HEK293 (cell line): ENCODE results near the gene UBE2Q1.

Experiments used
- MEIS1 ChIP-seq: sonication (generic); formaldehyde crosslinking; IDR thresholded peaks from 2 replicates; pipeline ENCODE4 v1.8.1; 2022; ENCODE audit warnings: missing genetic modification reagents, mild to moderate bottlenecking, borderline replicate concordance
- OSR2 ChIP-seq: fragments of 450-650 bp; formaldehyde crosslinking; IDR thresholded peaks from 2 replicates; pipeline ENCODE4 v1.5.1; 2016; ENCODE audit warnings: missing biosample characterization, missing genetic modification characterization
- SP2 ChIP-seq: fragments of 450-650 bp; formaldehyde crosslinking; IDR thresholded peaks from 2 replicates; pipeline ENCODE4 v1.5.1; 2016; ENCODE audit warnings: missing biosample characterization, missing genetic modification characterization
- TRIM28 ChIP-seq: IDR thresholded peaks from 2 replicates; pipeline ENCODE4 v1.6.1; 2011; ENCODE audit warnings: low read length, control low read depth, borderline replicate concordance
- TSHZ1 ChIP-seq: fragments of 450-650 bp; formaldehyde crosslinking; IDR thresholded peaks from 2 replicates; pipeline ENCODE4 v1.5.1; 2016; ENCODE audit warnings: missing biosample characterization, missing genetic modification characterization, borderline replicate concordance
- ZBTB49 ChIP-seq: fragments of 450-650 bp; formaldehyde crosslinking; IDR thresholded peaks from 2 replicates; pipeline ENCODE4 v1.5.1; 2016; ENCODE audit warnings: missing biosample characterization, missing genetic modification characterization, low read depth
- ZBTB8A ChIP-seq: fragments of 450-650 bp; formaldehyde crosslinking; IDR thresholded peaks from 2 replicates; pipeline ENCODE4 v1.5.1; 2016; ENCODE audit warnings: missing biosample characterization, missing genetic modification characterization
- ZNF2 ChIP-seq: fragments of 450-650 bp; formaldehyde crosslinking; IDR thresholded peaks from 2 replicates; pipeline ENCODE4 v1.5.1; 2016; ENCODE audit warnings: missing biosample characterization, missing genetic modification characterization
- ZNF24 ChIP-seq: fragments of 450-650 bp; formaldehyde crosslinking; IDR thresholded peaks from 2 replicates; pipeline ENCODE4 v1.5.1; 2016; ENCODE audit warnings: missing biosample characterization, missing genetic modification characterization
- ZNF292 ChIP-seq: fragments of 450-650 bp; formaldehyde crosslinking; IDR thresholded peaks from 2 replicates; pipeline ENCODE4 v1.5.1; 2016; ENCODE audit warnings: low read depth, missing biosample characterization, missing genetic modification characterization, borderline replicate concordance
- ZNF37A ChIP-seq: fragments of 450-650 bp; IDR thresholded peaks from 2 replicates; pipeline ENCODE4 v1.5.1; 2018; ENCODE audit warnings: missing biosample characterization, missing genetic modification characterization
- ZNF416 ChIP-seq: fragments of 450-650 bp; formaldehyde crosslinking; IDR thresholded peaks from 2 replicates; pipeline ENCODE4 v1.5.1; 2016; ENCODE audit warnings: missing biosample characterization, missing genetic modification characterization
- ZNF513 ChIP-seq: fragments of 450-650 bp; IDR thresholded peaks from 2 replicates; pipeline ENCODE4 v1.5.1; 2018; ENCODE audit warnings: missing biosample characterization, missing genetic modification characterization
- ZNF518A ChIP-seq: fragments of 450-650 bp; formaldehyde crosslinking; conservative IDR thresholded peaks from 2 replicates; pipeline ENCODE4 v1.5.1; 2016; ENCODE audit warnings: low read depth, missing biosample characterization, missing genetic modification characterization
- ZNF521 ChIP-seq: fragments of 450-650 bp; formaldehyde crosslinking; IDR thresholded peaks from 2 replicates; pipeline ENCODE4 v1.5.1; 2017; ENCODE audit warnings: missing biosample characterization, mild to moderate bottlenecking, missing genetic modification characterization
- ZNF549 ChIP-seq: fragments of 450-650 bp; IDR thresholded peaks from 2 replicates; pipeline ENCODE4 v1.5.1; 2018; ENCODE audit warnings: missing biosample characterization, missing genetic modification characterization, mild to moderate bottlenecking, inconsistent platforms, moderate library complexity
- ZNF660 ChIP-seq: fragments of 450-650 bp; IDR thresholded peaks from 2 replicates; pipeline ENCODE4 v1.5.1; 2018; ENCODE audit warnings: missing biosample characterization, mild to moderate bottlenecking, missing genetic modification characterization
- ZNF670 ChIP-seq: fragments of 450-650 bp; formaldehyde crosslinking; IDR thresholded peaks from 2 replicates; pipeline ENCODE4 v1.5.1; 2016; ENCODE audit warnings: missing biosample characterization, missing genetic modification characterization, low read depth
- ZNF692 ChIP-seq: fragments of 450-650 bp; formaldehyde crosslinking; IDR thresholded peaks from 2 replicates; pipeline ENCODE4 v1.5.1; 2016; ENCODE audit warnings: missing biosample characterization, missing genetic modification characterization
- ZNF791 ChIP-seq: fragments of 450-650 bp; formaldehyde crosslinking; IDR thresholded peaks from 2 replicates; pipeline ENCODE4 v1.5.1; 2016; ENCODE audit warnings: missing biosample characterization, missing genetic modification characterization
- TF ChIP-seq, protein P1 (sequence below): fragments of 450-650 bp; formaldehyde crosslinking; IDR thresholded peaks from 2 replicates; pipeline ENCODE4 v1.5.1; 2016; ENCODE audit warnings: missing biosample characterization, missing genetic modification characterization

The UBE2Q1 gene

DNA sequence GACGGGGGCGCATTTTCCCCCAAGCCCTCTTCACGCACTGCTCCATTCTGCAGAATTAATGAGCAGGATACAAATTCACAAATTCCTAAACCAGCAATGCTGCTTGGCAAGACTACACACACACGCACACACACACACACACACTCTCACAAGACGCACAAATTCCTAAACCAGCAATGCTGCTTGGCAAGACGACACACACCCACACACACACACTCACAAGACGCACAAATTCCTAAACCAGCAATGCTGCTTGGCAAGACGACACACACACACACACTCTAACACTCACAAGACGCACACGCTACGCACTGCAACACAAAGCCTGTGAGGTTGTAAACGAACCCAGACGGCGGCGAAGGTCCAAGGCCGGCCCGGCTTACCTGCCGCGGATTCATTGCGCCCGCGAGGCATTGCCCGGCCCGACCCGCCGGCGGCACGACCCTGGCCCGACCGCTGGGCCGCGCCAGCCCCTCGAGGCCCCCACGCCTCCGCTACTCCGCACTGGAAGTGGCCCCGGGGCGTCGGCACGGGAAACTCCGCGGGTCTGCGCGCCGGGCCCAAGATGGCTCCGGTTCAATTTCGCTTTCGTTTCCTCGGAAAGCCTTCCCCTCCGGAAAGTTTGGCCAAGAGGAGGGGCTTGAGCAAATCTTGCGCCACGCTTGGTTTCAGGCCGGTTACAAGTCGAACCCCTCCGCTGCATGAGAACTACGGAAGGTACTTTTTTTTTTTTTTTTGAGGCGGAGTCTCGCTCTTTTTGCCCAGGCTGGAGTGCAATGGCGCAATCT lies 49.3 kb upstream of the UBE2Q1 start, which contains the start of gene ADAR (continued):
- TF ChIP-seq TSHZ1 (tag by site-specific recombination) (no peak), ZNF660 (peak; percentile 90), ZNF549 (tag by site-specific recombination) (no peak), ZNF2 (tag by site-specific recombination) (peak; percentile 74), ZNF292 (no peak), ZNF24 (tag by site-specific recombination) (no peak), TRIM28 (0 out of 2 replicates have a peak, but pooled peaks have one; percentile 56), ZBTB8A (tag by site-specific recombination) (no peak), ZNF416 (tag by site-specific recombination) (no peak), ZNF518A (tag by site-specific recombination) (no peak), ZBTB49 (tag by site-specific recombination) (no peak), ZNF37A (tag by site-specific recombination) (no peak), MEIS1 (no peak), SP2 (tag by site-specific recombination) (0 out of 2 replicates have a peak, but pooled peaks have one; percentile 42), OSR2 (tag by site-specific recombination) (no peak), ZNF692 (tag by site-specific recombination) (peak; percentile 70), ZNF791 (tag by site-specific recombination) (no peak), ZNF513 (tag by site-specific recombination) (no peak), ZNF521 (tag by site-specific recombination) (no peak), ZNF670 (tag by site-specific recombination) (no peak)
- TF ChIP-seq, protein P1, sequence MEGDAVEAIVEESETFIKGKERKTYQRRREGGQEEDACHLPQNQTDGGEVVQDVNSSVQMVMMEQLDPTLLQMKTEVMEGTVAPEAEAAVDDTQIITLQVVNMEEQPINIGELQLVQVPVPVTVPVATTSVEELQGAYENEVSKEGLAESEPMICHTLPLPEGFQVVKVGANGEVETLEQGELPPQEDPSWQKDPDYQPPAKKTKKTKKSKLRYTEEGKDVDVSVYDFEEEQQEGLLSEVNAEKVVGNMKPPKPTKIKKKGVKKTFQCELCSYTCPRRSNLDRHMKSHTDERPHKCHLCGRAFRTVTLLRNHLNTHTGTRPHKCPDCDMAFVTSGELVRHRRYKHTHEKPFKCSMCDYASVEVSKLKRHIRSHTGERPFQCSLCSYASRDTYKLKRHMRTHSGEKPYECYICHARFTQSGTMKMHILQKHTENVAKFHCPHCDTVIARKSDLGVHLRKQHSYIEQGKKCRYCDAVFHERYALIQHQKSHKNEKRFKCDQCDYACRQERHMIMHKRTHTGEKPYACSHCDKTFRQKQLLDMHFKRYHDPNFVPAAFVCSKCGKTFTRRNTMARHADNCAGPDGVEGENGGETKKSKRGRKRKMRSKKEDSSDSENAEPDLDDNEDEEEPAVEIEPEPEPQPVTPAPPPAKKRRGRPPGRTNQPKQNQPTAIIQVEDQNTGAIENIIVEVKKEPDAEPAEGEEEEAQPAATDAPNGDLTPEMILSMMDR (tag by site-specific recombination), result peak; percentile 33; the same call in 1 of the 2 replicates
